HG03103 (cell line): ENCODE measurements around the gene PTCH1.

Source experiments
- ATAC-seq: cut with Tn5 transposase; IDR thresholded peaks from one replicate; pipeline ENCODE4 v1.9.1; 2021; ENCODE audit warnings: low read depth; ENCODE audit not compliant: unreplicated experiment

The PTCH1 gene

GRCh38 chr9:95477441-95477840 is 39.3 kb downstream of the PTCH1 start:
- no peak for ATAC-seq

- ATAC-seq = no peak
Measured at GRCh38 chr9:95468791-95469190, 48.0 kb downstream of the PTCH1 start.

- ATAC-seq = no peak
Measured at GRCh38 chr9:95465115-95465514, 51.7 kb downstream of the PTCH1 start.

GRCh38 chr9:95463148-95464060 is 53.4 kb downstream of the PTCH1 start:
- ATAC-seq = peak; percentile 23

GRCh38 chr9:95462249-95463147 is 54.3 kb downstream of the PTCH1 start:
- ATAC-seq = peak; percentile 82

GRCh38 chr9:95461448-95462248 is 55.1 kb downstream of the PTCH1 start:
- no peak for ATAC-seq

GRCh38 chr9:95460518-95461164 is 56.1 kb downstream of the PTCH1 start:
- no peak for ATAC-seq

GRCh38 chr9:95459851-95460517 is 56.8 kb downstream of the PTCH1 start:
- no peak for ATAC-seq

GRCh38 chr9:95459178-95459577 is 57.6 kb downstream of the PTCH1 start:
- ATAC-seq = no peak

GRCh38 chr9:95458666-95459065 is 58.1 kb downstream of the PTCH1 start:
- no peak for ATAC-seq

GRCh38 chr9:95457769-95458168 is 59.0 kb downstream of the PTCH1 start:
- no peak for ATAC-seq

- no peak for ATAC-seq
Measured at GRCh38 chr9:95455714-95456113, 61.1 kb downstream of the PTCH1 start.

- no peak for ATAC-seq
Measured at GRCh38 chr9:95452176-95452575, 64.6 kb downstream of the PTCH1 start.

GRCh38 chr9:95451065-95451426 is 65.7 kb downstream of the PTCH1 start:
- no peak for ATAC-seq

GRCh38 chr9:95450171-95451064 is 66.4 kb downstream of the PTCH1 start:
- ATAC-seq = no peak

GRCh38 chr9:95449016-95449415 is 67.8 kb downstream of the PTCH1 start:
- ATAC-seq = no peak

GRCh38 chr9:95447660-95448420 is 68.9 kb downstream of the PTCH1 start:
- ATAC-seq = no peak

GRCh38 chr9:95446984-95447383 is 69.8 kb downstream of the PTCH1 start:
- no peak for ATAC-seq
